IPS-18c (cell line): Measurements from ENCODE around the gene PCNT.

ENCODE experiments used
- H3K4me3 ChIP-seq: 2 replicates; pipeline ENCODE4 v1.7.0; 2013; ENCODE audit warnings: low read depth, mild to moderate bottlenecking, low read length, moderate library complexity; ENCODE audit not compliant: insufficient read depth
- H3K9me3 ChIP-seq: one replicate; pipeline ENCODE4 v1.6.1; 2013; ENCODE audit warnings: mild to moderate bottlenecking, low read length, moderate library complexity; ENCODE audit not compliant: control insufficient read depth, insufficient read depth

PCNT gene, protein sequence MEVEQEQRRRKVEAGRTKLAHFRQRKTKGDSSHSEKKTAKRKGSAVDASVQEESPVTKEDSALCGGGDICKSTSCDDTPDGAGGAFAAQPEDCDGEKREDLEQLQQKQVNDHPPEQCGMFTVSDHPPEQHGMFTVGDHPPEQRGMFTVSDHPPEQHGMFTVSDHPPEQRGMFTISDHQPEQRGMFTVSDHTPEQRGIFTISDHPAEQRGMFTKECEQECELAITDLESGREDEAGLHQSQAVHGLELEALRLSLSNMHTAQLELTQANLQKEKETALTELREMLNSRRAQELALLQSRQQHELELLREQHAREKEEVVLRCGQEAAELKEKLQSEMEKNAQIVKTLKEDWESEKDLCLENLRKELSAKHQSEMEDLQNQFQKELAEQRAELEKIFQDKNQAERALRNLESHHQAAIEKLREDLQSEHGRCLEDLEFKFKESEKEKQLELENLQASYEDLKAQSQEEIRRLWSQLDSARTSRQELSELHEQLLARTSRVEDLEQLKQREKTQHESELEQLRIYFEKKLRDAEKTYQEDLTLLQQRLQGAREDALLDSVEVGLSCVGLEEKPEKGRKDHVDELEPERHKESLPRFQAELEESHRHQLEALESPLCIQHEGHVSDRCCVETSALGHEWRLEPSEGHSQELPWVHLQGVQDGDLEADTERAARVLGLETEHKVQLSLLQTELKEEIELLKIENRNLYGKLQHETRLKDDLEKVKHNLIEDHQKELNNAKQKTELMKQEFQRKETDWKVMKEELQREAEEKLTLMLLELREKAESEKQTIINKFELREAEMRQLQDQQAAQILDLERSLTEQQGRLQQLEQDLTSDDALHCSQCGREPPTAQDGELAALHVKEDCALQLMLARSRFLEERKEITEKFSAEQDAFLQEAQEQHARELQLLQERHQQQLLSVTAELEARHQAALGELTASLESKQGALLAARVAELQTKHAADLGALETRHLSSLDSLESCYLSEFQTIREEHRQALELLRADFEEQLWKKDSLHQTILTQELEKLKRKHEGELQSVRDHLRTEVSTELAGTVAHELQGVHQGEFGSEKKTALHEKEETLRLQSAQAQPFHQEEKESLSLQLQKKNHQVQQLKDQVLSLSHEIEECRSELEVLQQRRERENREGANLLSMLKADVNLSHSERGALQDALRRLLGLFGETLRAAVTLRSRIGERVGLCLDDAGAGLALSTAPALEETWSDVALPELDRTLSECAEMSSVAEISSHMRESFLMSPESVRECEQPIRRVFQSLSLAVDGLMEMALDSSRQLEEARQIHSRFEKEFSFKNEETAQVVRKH (N-terminal part only)

DNA sequence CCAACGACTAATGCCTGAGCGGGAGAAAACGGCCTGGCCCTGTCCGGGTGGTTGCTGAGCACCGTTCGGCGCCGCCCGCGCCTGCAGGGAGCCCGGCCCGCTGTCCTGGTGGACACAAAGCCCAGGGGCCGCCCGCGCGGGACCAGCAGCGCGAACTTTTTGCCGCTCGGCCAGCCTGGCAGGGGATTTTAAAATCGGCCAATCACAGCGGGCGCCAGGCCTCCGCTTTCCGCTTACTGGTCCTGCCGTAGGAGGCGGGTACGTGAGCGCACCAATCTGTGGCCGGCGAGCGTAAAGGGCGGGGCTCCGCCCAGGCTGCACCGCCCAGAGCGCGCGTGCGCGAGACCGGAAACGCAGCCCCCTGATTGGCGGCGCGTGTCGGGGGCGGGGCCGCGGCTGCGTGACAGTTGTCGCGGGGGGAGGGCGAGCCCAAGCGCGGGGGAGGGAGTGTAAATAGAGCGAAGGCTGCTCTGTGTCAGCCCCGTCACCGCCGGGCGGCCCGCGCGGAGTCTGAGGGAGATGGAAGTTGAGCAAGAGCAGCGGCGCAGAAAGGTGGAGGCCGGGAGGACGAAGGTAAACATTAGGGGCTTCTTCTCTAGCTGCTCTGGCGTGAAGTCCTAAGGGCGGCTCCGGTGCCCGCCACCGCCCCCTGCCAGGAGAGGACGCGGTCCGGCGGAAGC lies at the start of gene PCNT, which contains the start of gene C21orf58:
PCNT (plus strand) TSS at position 447 of the 680 bp plus-strand sequence; CDS start at position 520, 73 bp downstream.
C21orf58 (minus strand) TSS at position 161 of the 680 bp plus-strand sequence. CDS start 1,132 bp downstream, outside the sequence.
- Histone ChIP-seq H3K9me3 (peaks cover 2% of the 10 kb centered on the region), H3K4me3 (peak within 1 kb of the TSS; percentile 99)

DNA sequence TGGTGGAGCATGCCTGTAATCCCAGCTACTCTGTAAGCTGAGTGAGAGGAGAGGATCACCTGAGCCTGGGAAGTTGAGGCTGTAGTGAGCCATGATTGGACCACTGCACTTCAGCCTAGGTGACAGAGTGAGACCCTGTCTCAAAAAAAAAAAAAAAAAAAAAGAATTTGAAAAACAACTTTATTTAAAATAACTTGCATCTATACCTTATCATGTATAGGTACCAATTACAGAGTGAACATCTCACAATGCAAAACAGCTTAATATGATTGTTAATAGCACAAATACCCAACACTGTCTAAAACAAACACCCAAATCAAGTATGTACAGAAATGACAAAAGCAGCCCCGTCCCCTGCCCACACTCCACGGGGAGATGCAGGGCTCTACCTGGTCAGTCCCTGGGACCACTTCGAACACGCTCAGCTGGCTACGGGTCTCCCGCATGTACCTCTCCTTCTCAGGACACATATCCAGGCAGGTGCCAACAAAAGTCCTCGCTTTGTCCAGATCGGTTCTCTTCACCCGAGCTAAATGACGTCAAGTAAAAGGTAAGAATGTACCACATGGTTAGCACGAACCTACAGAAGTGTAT lies 49.1 kb upstream of the PCNT start:
- H3K9me3 ChIP-seq: no peaks in the 10 kb centered on the region

DNA sequence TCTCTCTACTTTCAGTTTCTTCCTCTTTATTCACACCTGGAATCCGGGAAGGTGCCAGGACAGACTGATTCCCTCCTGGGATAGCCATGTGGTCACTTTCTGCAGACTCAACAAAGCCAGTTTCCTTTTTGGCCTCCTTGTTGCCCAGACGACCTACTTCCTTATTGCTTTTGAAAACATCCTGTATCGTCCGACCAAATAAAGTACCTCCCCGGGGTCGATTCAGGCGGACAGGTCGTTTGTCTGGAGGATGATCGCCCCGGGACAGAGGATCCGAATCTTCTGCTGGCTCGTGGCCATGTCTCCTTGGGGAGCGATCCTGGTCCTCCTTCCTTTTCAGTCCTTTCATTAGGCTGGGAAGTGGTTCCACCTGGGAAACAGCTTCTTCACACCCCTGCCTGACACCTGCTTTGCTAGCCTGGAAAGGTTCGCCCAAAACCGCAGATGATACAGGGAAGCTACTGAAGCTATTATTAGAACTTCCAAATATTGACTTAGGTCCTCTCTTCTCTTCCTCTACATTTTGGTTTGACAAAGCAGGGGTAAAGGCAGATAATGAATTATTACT lies 39.8 kb upstream of the PCNT start:
- Histone ChIP-seq H3K9me3 (no peaks in the 10 kb centered on the region), H3K4me3 (no peak overlapping the region)

More for the DNA sequence above, 49.1 kb upstream of the PCNT start:
- H3K4me3 ChIP-seq: no peak overlapping the region

DNA sequence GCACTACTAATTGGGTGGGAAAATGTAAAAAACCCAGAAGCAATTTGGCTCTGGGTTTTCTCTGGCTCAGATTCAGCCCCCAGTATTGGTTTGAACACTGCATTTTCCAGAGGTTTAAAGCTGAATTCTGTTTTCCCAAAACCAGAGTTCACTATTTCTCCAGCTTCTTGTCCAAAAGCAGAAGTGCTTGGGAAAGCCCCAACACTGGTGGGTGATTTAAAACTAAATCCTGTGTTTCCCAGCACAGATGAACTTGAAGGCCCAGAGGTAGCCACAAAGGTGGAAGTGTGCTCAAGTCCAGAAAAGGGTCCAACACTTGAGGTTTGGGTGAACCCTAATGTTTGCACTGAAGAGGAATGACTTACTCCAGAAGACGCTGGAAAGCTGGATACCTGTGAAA lies 39.2 kb upstream of the PCNT start:
- H3K9me3 ChIP-seq: no peaks in the 10 kb centered on the region
- peak overlapping the region; percentile 94; the same call in 1 of the 2 replicates for H3K4me3 ChIP-seq

DNA sequence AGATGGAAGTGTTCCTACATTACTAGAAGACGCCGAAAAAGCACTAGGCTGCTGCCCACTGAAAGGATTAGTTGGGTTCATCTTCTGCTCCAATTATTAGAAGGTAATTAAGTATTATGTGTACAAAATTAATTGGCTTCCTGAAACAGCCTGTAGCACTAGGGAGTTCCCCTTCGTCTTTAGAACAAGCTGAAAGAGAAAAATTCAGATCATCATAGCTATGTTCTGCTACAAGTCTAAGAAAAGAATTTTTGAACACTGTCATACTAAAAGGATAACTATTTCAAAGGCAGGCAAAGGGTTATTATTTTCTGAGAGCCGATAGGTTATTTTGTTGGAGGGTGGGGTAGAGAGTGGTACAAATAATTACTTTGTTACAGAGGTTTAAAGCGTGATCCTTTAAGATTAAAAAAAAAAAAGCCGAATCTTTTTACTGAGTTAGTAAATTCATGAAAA lies 38.7 kb upstream of the PCNT start, which contains the start of gene MCM3AP:
MCM3AP (minus strand) TSS at position 406 of the 456 bp plus-strand sequence; CDS start at position 81, 325 bp downstream.
- Histone ChIP-seq H3K9me3 (no peaks in the 10 kb centered on the region), H3K4me3 (peak within 1 kb of the TSS; percentile 94)

GRCh38 chr21:46285761-46286647 lies 38.0 kb upstream of the PCNT start, which contains the start of gene YBEY:
TSS of gene YBEY (plus strand) at chr21:46286342. CDS start at chr21:46286914, 572 bp downstream.
- Histone ChIP-seq H3K9me3 (no peaks in the 10 kb centered on the region), H3K4me3 (peak within 1 kb of the TSS; percentile 94)

DNA sequence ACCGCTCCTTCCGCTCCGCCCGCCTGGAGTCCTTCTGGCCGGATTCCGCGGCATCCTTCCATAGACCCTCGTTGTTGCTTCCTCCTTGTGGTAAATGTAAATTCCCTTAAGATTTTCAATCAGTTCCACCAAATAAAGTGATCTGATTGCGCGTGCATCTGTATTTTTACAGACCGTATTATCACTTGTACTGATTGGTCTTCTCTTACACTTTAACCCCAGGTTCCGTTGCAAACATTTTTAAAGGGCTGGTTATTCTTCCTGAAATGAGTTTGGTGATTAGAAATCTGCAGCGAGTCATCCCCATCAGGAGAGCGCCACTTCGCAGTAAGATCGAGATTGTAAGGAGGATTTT lies 37.3 kb upstream of the PCNT start:
- Histone ChIP-seq H3K4me3 (peak overlapping the region; percentile 94), H3K9me3 (no peaks in the 10 kb centered on the region)

- H3K4me3 ChIP-seq: no peak overlapping the region
These were observed 36.4 kb upstream of the PCNT start for GRCh38 chr21:46287541-46287940.

GRCh38 chr21:46289655-46290179 lies 34.2 kb upstream of the PCNT start:
- no peak overlapping the region for H3K4me3 ChIP-seq
- no peaks in the 10 kb centered on the region for H3K9me3 ChIP-seq

More at GRCh38 chr21:46287541-46287940, 36.4 kb upstream of the PCNT start:
- no peaks in the 10 kb centered on the region for H3K9me3 ChIP-seq

DNA sequence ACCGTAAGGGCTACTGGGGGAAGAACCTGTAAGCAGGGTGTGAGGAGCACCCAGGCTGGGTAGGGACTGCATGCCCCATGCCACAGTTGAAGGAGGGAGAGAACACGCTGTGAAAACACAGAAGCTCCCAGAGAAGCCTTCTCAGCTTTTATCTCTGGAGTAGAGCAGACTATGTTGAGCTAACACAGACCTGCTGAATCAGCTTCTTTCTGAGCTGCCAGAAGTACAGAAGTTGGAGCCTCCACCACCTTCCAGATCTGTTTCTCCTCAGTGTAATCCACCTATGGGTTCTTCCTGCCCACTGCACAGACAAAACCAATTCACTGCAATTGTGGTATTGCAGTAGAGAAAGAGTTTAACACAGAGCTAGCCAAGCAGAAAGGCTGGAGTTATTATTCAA lies 32.4 kb upstream of the PCNT start:
- Histone ChIP-seq H3K4me3 (no peak overlapping the region), H3K9me3 (no peaks in the 10 kb centered on the region)

- no peak overlapping the region for H3K4me3 ChIP-seq
- no peaks in the 10 kb centered on the region for H3K9me3 ChIP-seq
These were observed 29.2 kb upstream of the PCNT start for GRCh38 chr21:46294647-46295176.

DNA sequence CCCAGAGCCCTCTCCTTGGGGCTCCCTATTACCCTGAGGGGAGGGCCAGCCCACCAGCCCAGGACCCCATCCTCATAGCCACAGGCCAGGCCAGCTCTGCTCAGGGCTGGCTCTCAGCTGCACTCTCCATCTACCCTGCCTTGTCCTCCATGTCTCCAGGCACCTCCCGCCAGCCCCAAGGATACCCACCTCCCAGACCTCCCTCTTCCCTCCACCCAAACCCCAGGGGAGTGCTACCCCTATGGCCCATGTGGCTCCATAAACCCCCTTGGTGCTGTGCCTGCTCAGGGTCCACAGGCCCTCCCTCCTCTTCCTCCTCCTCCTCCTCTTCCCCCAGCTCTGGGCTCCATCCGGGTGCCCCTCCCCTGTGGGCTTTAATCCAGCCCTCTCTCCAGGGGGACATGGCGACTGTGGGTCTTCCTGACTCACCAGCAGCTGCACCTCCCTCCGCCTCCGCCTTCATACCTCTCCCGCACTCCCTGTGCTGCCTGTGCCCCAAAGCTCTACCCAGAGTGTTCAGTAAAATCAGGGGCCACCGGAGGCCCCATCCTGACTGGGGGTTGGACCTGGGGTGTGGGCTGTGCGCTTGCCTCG lies 28.7 kb upstream of the PCNT start:
- Histone ChIP-seq H3K9me3 (no peaks in the 10 kb centered on the region), H3K4me3 (no peak overlapping the region)

GRCh38 chr21:46295996-46296752 lies 27.8 kb upstream of the PCNT start:
- no peaks in the 10 kb centered on the region for H3K9me3 ChIP-seq
- no peak overlapping the region for H3K4me3 ChIP-seq
